K562 (cell line): ENCODE data around the gene SLC2A8. TPM values are rescaled to one million over a fixed set of nuclear protein-coding genes. Genes with fewer than 3 reads are reported as not detected.

Source experiments
- ATAC-seq: fragments of 200-7000 bp; cut with Tn5 transposase; 3 replicates; pipeline ENCODE4 v1.9.1; 2020; ENCODE audit warnings: moderate library complexity
- BruUV-seq: library from RNA; stranded (reverse); fragments of 400-500 nt; replicated peaks from 2 replicates; lab custom pipeline; 2021; lab: Mats Ljungman, UMichigan
- CTCF ChIA-PET: fragments of 300-600 bp; formaldehyde crosslinking; extraction: SDS; loops from one replicate; lab custom pipeline; 2021; ENCODE audit warnings: low intra/inter-chr PET ratio; lab: Yijun Ruan, JAX
- POLR2A ChIA-PET: fragments of 300-600, 350-650 bp; sonication (Branson Sonifier 250); formaldehyde crosslinking; extraction: SDS; loops from one replicate; lab custom pipeline; 2021; ENCODE audit warnings: antibody characterized with exemption, inconsistent platforms; lab: Yijun Ruan, JAX
- DNase-seq, 4 experiments: peaks; one replicate each; pipeline versions ENCODE4 v3.0.0 to v3.0.0-alpha.2; 2011 to 2018; ENCODE audit warnings: low spot score in 3 of 4, mixed read lengths in 3 of 4; ENCODE audit errors: extremely low read depth in 1 of 4
- FAIRE-seq: peaks from 2 replicates; lab custom pipeline; 2011; peaks lifted over from hg19 to GRCh38; lab: Jason Lieb, UNC
- H2AFZ ChIP-seq: 2 replicates; pipeline ENCODE4 v1.6.0; 2011; ENCODE audit warnings: low read depth, low read length, control low read depth, inconsistent platforms
- H3K27ac ChIP-seq: fragments of 200-600 bp; 3 replicates; pipeline ENCODE4 v1.8.0; 2011; ENCODE audit warnings: low read depth, mild to moderate bottlenecking, control low read depth, inconsistent platforms, low read length, moderate library complexity, mixed read lengths; ENCODE audit errors: extremely low read depth
- H3K27me3 ChIP-seq, 2 experiments: fragments of 300-600 bp in 1 of 2; 2 replicates in 1 of 2; 3 replicates in 1 of 2; pipeline versions ENCODE4 v1.6.0 to v1.8.0; 2011; ENCODE audit warnings: inconsistent platforms in 2 of 2, low read length in 2 of 2, mild to moderate bottlenecking in 1 of 2, mixed read lengths in 1 of 2, moderate library complexity in 1 of 2; ENCODE audit not compliant: control insufficient read depth in 2 of 2, insufficient read depth in 2 of 2
- H3K36me3 ChIP-seq: fragments of 300-600 bp; 3 replicates; pipeline ENCODE4 v1.8.0; 2011; ENCODE audit warnings: mild to moderate bottlenecking, low read length, inconsistent platforms; ENCODE audit not compliant: control insufficient read depth, insufficient read depth
- H3K4me1 ChIP-seq, 2 experiments: fragments of 200-600 bp in 1 of 2; replicated peaks in 1 of 2; 2 replicates in 1 of 2; 3 replicates in 1 of 2; pipeline versions ENCODE4 v1.5.1 to v1.8.0; 2011; ENCODE audit warnings: inconsistent platforms in 2 of 2, low read length in 2 of 2, mild to moderate bottlenecking in 1 of 2, mixed read lengths in 1 of 2, moderate library complexity in 1 of 2; ENCODE audit not compliant: control insufficient read depth in 2 of 2, insufficient read depth in 2 of 2
- H3K4me2 ChIP-seq: 2 replicates; pipeline ENCODE4 v1.6.1; 2011; ENCODE audit warnings: low read length, control low read depth, inconsistent platforms, mixed read lengths; ENCODE audit not compliant: insufficient read depth
- H3K4me3 ChIP-seq: fragments of 200-600 bp; sonication (generic), shearing (Covaris generic); 2 replicates; pipeline ENCODE4 v1.5.1; 2016; ENCODE audit warnings: control low read depth, inconsistent platforms
- H3K79me2 ChIP-seq: fragments of 200-600 bp; 3 replicates; pipeline ENCODE4 v1.8.0; 2011; ENCODE audit warnings: low read length, inconsistent platforms; ENCODE audit not compliant: control insufficient read depth, insufficient read depth
- H3K9ac ChIP-seq, 2 experiments: 2 replicates each; pipeline versions ENCODE4 v1.6.0 to v1.6.1; 2011; ENCODE audit warnings: low read depth in 2 of 2, low read length in 2 of 2, control low read depth in 1 of 2, inconsistent platforms in 1 of 2, mild to moderate bottlenecking in 1 of 2, mixed read lengths in 1 of 2; ENCODE audit not compliant: insufficient read depth in 1 of 2
- H3K9me1 ChIP-seq: one replicate; pipeline ENCODE4 v1.6.0; 2011; ENCODE audit warnings: inconsistent platforms, mild to moderate bottlenecking, low read length, moderate library complexity; ENCODE audit not compliant: control insufficient read depth, insufficient read depth
- H3K9me3 ChIP-seq: replicated peaks from 2 replicates; pipeline ENCODE4 v1.5.1; 2011; ENCODE audit warnings: low read depth, low read length, inconsistent platforms; ENCODE audit not compliant: control insufficient read depth, insufficient read depth
- H4K20me1 ChIP-seq: replicated peaks from 2 replicates; pipeline ENCODE4 v1.6.1; 2011; ENCODE audit warnings: low read length, inconsistent platforms, mixed read lengths; ENCODE audit not compliant: control insufficient read depth, insufficient read depth
- ARHGAP35 ChIP-seq: fragments of 450-650 bp; IDR thresholded peaks from 2 replicates; pipeline ENCODE4 v1.6.1; 2018; ENCODE audit not compliant: partially characterized antibody
- CXXC5 ChIP-seq: fragments of 250-450 bp; sonication (Bioruptor Pico); IDR thresholded peaks from 2 replicates; pipeline ENCODE4 v1.8.0; 2022; ENCODE audit warnings: inconsistent platforms, mild to moderate bottlenecking, moderate library complexity
- FUS ChIP-seq: fragments of 200-400 bp; formaldehyde crosslinking; optimal IDR thresholded peaks from 2 replicates; pipeline ENCODE3; 2017; ENCODE audit warnings: low read depth, low read length
- JUNB ChIP-seq: fragments of 450-650 bp; formaldehyde crosslinking; conservative IDR thresholded peaks from 2 replicates; pipeline ENCODE4 v1.4.0; 2020; ENCODE audit warnings: mild to moderate bottlenecking
- LARP7 ChIP-seq: fragments of 450-650 bp; IDR thresholded peaks from 2 replicates; pipeline ENCODE4 v1.6.1; 2016
- MAFF ChIP-seq: IDR thresholded peaks from 2 replicates; pipeline ENCODE4 v1.6.1; 2012; ENCODE audit warnings: low read length, improper control_type of control experiment
- MCM3 ChIP-seq: fragments of 450-650 bp; IDR thresholded peaks from 2 replicates; pipeline ENCODE4 v1.6.1; 2016
- MEF2D ChIP-seq: conservative IDR thresholded peaks from 2 replicates; pipeline ENCODE4 v1.6.1; 2016; ENCODE audit warnings: low read depth, missing genetic modification characterization, missing compliant biosample characterization
- PHTF2 ChIP-seq: fragments of 250-450 bp; sonication (Bioruptor Pico); IDR thresholded peaks from 2 replicates; pipeline ENCODE4 v1.5.0; 2021; ENCODE audit warnings: mild to moderate bottlenecking
- RUNX1 ChIP-seq: sonication (generic); IDR thresholded peaks from 2 replicates; pipeline ENCODE4 v1.6.1; 2016; ENCODE audit warnings: antibody characterized with exemption, low read depth
- ZNF146 ChIP-seq: IDR thresholded peaks from one replicate; pipeline ENCODE4 v1.6.1; 2018; ENCODE audit warnings: missing compliant biosample characterization; ENCODE audit not compliant: unreplicated experiment
- ZNF217 ChIP-seq: sonication (generic); formaldehyde crosslinking; IDR thresholded peaks from 2 replicates; pipeline ENCODE4 v1.8.0; 2022; ENCODE audit warnings: mild to moderate bottlenecking, missing genetic modification reagents
- ZNF274 ChIP-seq: IDR thresholded peaks from 2 replicates; pipeline ENCODE4 v1.6.1; 2011; ENCODE audit warnings: low read depth, mild to moderate bottlenecking, low read length, moderate library complexity, borderline replicate concordance
- ZZZ3 ChIP-seq: fragments of 450-650 bp; IDR thresholded peaks from 2 replicates; pipeline ENCODE4 v1.6.1; 2016; ENCODE audit warnings: antibody characterized with exemption, mild to moderate bottlenecking, moderate library complexity
- WGBS: fragments of 100-300 bp; shearing (Covaris generic); methylation state at CpG from one replicate; pipeline ENCODE4 v1.1.6; 2016; ENCODE audit warnings: low coverage, mixed read lengths; ENCODE audit not compliant: insufficient coverage; ENCODE audit errors: missing lambda C conversion rate; 5-methylcytosine and 5-hydroxymethylcytosine counted together
- in situ Hi-C: fragments of 300-500 bp; cut with MboI; formaldehyde crosslinking; loops from 4 replicates; pipeline ENCODE4 v1.15.0; 2018; ENCODE audit warnings: inconsistent platforms, mixed read lengths
- intact Hi-C: fragments of 100-400 bp; cut with micrococcal nuclease; formaldehyde crosslinking; loops from 2 replicates; pipeline ENCODE4 v1.14.2; 2022
- polyA plus RNA-seq, 8 experiments: library from polyadenylated mRNA; depleted of rRNA in 4 of 8; stranded (reverse) in 5 of 8; unstranded in 3 of 8; fragments of >200 nt; fragmentation: Nextera tagmentation in 2 of 8; fragmentation: Illumina TruSeq in 1 of 8; extraction: Ambion mirVana in 2 of 8; extraction: Trizol in 1 of 8; gene quantifications; 2 replicates each; pipeline versions ENCODE4 v1.2.1 to v1.2.3, GENCODE V29; 2011 to 2014; ENCODE audit warnings: inconsistent platforms in 1 of 8, missing spikeins in 1 of 8
- total RNA-seq, 7 experiments: library from RNA; depleted of rRNA in 6 of 7; stranded (reverse); fragments of >200 nt in 6 of 7; fragmentation: Illumina TruSeq in 2 of 7; extraction: Trizol in 2 of 7; gene quantifications; 2 replicates each; pipeline versions ENCODE4 v1.2.1 to v1.2.3, GENCODE V29; 2011 to 2021; ENCODE audit warnings: low replicate concordance in 1 of 7
- TF ChIP-seq, protein P1 (sequence below): fragments of 250-450 bp; sonication (Bioruptor Pico); IDR thresholded peaks from 2 replicates; pipeline ENCODE4 v1.8.0; 2022; ENCODE audit warnings: moderate library complexity, mild to moderate bottlenecking, inconsistent platforms
- TF ChIP-seq, protein P2 (sequence below): fragments of 250-450 bp; sonication (Bioruptor Pico); IDR thresholded peaks from 2 replicates; pipeline ENCODE4 v1.5.0; 2021
- TF ChIP-seq, protein P3 (sequence below): fragments of 250-450 bp; sonication (Bioruptor Pico); IDR thresholded peaks from 2 replicates; pipeline ENCODE4 v1.4.0; 2020; ENCODE audit warnings: mild to moderate bottlenecking, moderate library complexity, borderline replicate concordance
- TF ChIP-seq, protein P4 (sequence below): fragments of 250-450 bp; sonication (Bioruptor Pico); IDR thresholded peaks from 2 replicates; pipeline ENCODE4 v1.4.0; 2020; ENCODE audit warnings: mild to moderate bottlenecking, moderate library complexity

Gene SLC2A8
- total and polyA plus RNA-seq, 9 of the 15 experiments (the other 6 are each of a cell fraction or from before 2014, with no cell fraction given), result 0.13 to 12.9 (median 5.2) TPM

DNA sequence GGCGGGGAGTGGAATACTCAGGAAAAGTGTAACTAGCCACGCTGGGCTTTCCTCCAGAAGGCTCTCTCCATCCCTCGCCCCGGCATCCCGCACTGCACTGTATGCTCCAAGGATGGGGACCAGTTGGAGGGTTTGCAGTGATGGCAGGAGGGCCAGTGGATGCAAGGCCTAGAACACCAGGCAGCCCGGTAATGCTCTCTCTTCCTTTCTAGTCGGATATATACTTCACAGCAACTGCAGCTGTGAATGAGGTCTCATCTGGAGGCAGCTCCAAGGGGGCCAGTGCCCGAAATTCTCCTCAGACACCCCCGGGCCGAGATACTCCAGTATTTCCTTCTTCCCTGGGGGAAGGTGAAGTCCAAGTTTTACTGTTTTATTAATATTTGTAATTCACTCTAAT lies 10.0 kb upstream of the SLC2A8 start:
- no peak overlapping the region for H3K4me3 ChIP-seq
- ChIA-PET CTCF (no interaction called here), POLR2A (interaction anchor here (0.8 kb wide), 1 partner anchor 16 kb away, joined by 3 read pairs; no protein-coding TSS in a partner anchor)
- no TSS peak for BruUV-seq
- no peaks in the 10 kb centered on the region for H3K9me1 ChIP-seq
- H2AFZ ChIP-seq, result no peak overlapping the region
- no peaks in the 10 kb centered on the region for H3K9me3 ChIP-seq
- TF ChIP-seq LARP7 (no peak), MAFF (no peak), FUS (no peak), ZZZ3 (no peak), JUNB (CRISPR knock-in tag) (no peak), ZNF146 (no peak), PHTF2 (CRISPR knock-in tag) (no peak), MEF2D (no peak), ARHGAP35 (no peak), MCM3 (no peak), ZNF217 (CRISPR knock-in tag) (no peak), ZNF274 (no peak), CXXC5 (CRISPR knock-in tag) (no peak), RUNX1 (no peak)
- TF ChIP-seq, protein P1, sequence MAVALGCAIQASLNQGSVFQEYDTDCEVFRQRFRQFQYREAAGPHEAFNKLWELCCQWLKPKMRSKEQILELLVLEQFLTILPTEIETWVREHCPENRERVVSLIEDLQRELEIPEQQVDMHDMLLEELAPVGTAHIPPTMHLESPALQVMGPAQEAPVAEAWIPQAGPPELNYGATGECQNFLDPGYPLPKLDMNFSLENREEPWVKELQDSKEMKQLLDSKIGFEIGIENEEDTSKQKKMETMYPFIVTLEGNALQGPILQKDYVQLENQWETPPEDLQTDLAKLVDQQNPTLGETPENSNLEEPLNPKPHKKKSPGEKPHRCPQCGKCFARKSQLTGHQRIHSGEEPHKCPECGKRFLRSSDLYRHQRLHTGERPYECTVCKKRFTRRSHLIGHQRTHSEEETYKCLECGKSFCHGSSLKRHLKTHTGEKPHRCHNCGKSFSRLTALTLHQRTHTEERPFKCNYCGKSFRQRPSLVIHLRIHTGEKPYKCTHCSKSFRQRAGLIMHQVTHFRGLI (CRISPR knock-in tag), result no peak
- TF ChIP-seq, protein P2, sequence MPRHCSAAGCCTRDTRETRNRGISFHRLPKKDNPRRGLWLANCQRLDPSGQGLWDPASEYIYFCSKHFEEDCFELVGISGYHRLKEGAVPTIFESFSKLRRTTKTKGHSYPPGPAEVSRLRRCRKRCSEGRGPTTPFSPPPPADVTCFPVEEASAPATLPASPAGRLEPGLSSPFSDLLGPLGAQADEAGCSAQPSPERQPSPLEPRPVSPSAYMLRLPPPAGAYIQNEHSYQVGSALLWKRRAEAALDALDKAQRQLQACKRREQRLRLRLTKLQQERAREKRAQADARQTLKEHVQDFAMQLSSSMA, result no peak
- TF ChIP-seq, protein P3, sequence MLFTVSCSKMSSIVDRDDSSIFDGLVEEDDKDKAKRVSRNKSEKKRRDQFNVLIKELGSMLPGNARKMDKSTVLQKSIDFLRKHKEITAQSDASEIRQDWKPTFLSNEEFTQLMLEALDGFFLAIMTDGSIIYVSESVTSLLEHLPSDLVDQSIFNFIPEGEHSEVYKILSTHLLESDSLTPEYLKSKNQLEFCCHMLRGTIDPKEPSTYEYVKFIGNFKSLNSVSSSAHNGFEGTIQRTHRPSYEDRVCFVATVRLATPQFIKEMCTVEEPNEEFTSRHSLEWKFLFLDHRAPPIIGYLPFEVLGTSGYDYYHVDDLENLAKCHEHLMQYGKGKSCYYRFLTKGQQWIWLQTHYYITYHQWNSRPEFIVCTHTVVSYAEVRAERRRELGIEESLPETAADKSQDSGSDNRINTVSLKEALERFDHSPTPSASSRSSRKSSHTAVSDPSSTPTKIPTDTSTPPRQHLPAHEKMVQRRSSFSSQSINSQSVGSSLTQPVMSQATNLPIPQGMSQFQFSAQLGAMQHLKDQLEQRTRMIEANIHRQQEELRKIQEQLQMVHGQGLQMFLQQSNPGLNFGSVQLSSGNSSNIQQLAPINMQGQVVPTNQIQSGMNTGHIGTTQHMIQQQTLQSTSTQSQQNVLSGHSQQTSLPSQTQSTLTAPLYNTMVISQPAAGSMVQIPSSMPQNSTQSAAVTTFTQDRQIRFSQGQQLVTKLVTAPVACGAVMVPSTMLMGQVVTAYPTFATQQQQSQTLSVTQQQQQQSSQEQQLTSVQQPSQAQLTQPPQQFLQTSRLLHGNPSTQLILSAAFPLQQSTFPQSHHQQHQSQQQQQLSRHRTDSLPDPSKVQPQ (CRISPR knock-in tag), result no peak
- TF ChIP-seq, protein P4, sequence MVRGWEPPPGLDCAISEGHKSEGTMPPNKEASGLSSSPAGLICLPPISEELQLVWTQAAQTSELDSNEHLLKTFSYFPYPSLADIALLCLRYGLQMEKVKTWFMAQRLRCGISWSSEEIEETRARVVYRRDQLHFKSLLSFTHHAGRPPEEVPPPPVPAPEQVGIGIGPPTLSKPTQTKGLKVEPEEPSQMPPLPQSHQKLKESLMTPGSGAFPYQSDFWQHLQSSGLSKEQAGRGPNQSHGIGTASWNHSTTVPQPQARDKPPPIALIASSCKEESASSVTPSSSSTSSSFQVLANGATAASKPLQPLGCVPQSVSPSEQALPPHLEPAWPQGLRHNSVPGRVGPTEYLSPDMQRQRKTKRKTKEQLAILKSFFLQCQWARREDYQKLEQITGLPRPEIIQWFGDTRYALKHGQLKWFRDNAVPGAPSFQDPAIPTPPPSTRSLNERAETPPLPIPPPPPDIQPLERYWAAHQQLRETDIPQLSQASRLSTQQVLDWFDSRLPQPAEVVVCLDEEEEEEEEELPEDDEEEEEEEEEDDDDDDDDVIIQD (CRISPR knock-in tag), result no peak
- ATAC-seq, result no peak
- no peak overlapping the region for H3K4me2 ChIP-seq
- H3K9ac ChIP-seq, result no peak overlapping the region
- H3K36me3 ChIP-seq, result no peaks in the 10 kb centered on the region
- DNase-seq, result no peak
- H3K27me3 ChIP-seq, result peaks cover 29 to 37% of the 10 kb centered on the region in 2 experiments; a peak in 4 of 5 replicates
- intact Hi-C loops (no loop called here), in situ Hi-C loops (no loop called here)
- peaks cover 4% of the 10 kb centered on the region; the same call in 1 of the 2 replicates for H4K20me1 ChIP-seq
- no peak for FAIRE-seq
- no peak overlapping the region for H3K27ac ChIP-seq
- no peaks in the 10 kb centered on the region for H3K79me2 ChIP-seq
- H3K4me1 ChIP-seq, result peaks cover 0 to 4% of the 10 kb centered on the region in 2 experiments; a peak in 1 of 5 replicates
- WGBS, result 7% methylated on average over 10 of the region's 10 CpGs
